ENCODE results near the gene FAM89B. TPM values are rescaled to one million over a fixed set of nuclear protein-coding genes. Genes with fewer than 3 reads are reported as not detected.

The FAM89B gene
- total RNA-seq, 2 experiments from 2014 or later: 32.0 to 33.6 TPM

GRCh38 chr11:65551572-65552387 lies 20.6 kb upstream of the FAM89B start:
- POLR2A ChIA-PET: interaction anchor here (0.6 to 2.0 kb wide), 4 partner anchors 10 to 47 kb away, joined by 3 to 6 read pairs (median 4); partner anchors contain the start of gene ZNRD2
- Mint-ChIP-seq H3K27ac (peak overlapping the region; percentile 78), H3K9me3 (ENCODE audit: insufficient read depth) (no peaks in the 10 kb centered on the region), H3K4me1 (ENCODE audit: low read depth) (peaks cover 77% of the 10 kb centered on the region), H3K4me3 (peak overlapping the region; percentile 13), H3K27me3 (ENCODE audit: low read depth) (no peaks in the 10 kb centered on the region), H3K36me3 (ENCODE audit: low read depth) (peaks cover 44% of the 10 kb centered on the region)
- DNase-seq (peak; percentile 77), ATAC-seq (peak; percentile 44)
- CTCF ChIA-PET: interaction anchor here (0.7 to 3.9 kb wide), 14 partner anchors 8 to 417 kb away, joined by 3 to 35 read pairs (median 6); partner anchors contain the start of genes EHBP1L1 and FAM89B

- Mint-ChIP-seq H3K4me1 (ENCODE audit: low read depth) (peaks cover 79% of the 10 kb centered on the region), H3K9me3 (ENCODE audit: insufficient read depth) (no peaks in the 10 kb centered on the region), H3K27ac (peak overlapping the region; percentile 78), H3K27me3 (ENCODE audit: low read depth) (no peaks in the 10 kb centered on the region), H3K36me3 (ENCODE audit: low read depth) (peaks cover 42% of the 10 kb centered on the region), H3K4me3 (peak overlapping the region; percentile 13)
- ATAC-seq (no peak), DNase-seq (no peak)
- ChIA-PET POLR2A (interaction anchor here (0.8 to 2.0 kb wide), 7 partner anchors 9 to 219 kb away, joined by 3 to 6 read pairs (median 3); partner anchors contain the start of genes DPF2, MALAT1 and ZNRD2), CTCF (interaction anchor here (0.7 to 3.9 kb wide), 12 partner anchors 9 to 417 kb away, joined by 3 to 35 read pairs (median 7); partner anchors contain the start of genes EHBP1L1 and FAM89B)
Measured at GRCh38 chr11:65552388-65552951, 19.9 kb upstream of the FAM89B start.

- no peaks in the 10 kb centered on the region for H3K27me3 Mint-ChIP-seq (ENCODE audit: low read depth)
- no peaks in the 10 kb centered on the region for H3K9me3 Mint-ChIP-seq (ENCODE audit: insufficient read depth)
- DNase-seq: peak; percentile 91
- peaks cover 36% of the 10 kb centered on the region for H3K36me3 Mint-ChIP-seq (ENCODE audit: low read depth)
- POLR2A ChIA-PET: interaction anchor here (0.8 to 2.0 kb wide), 8 partner anchors 9 to 220 kb away, joined by 3 to 5 read pairs (median 3); partner anchors contain the start of genes DPF2, MALAT1 and ZNRD2
- ATAC-seq: peak; percentile 67
- H3K4me3 Mint-ChIP-seq: peak overlapping the region; percentile 50
- peaks cover 70% of the 10 kb centered on the region for H3K4me1 Mint-ChIP-seq (ENCODE audit: low read depth)
- H3K27ac Mint-ChIP-seq: peak overlapping the region; percentile 62
- CTCF ChIA-PET: interaction anchor here (1.7 to 3.9 kb wide), 6 partner anchors 10 to 19 kb away, joined by 5 to 35 read pairs (median 13); partner anchors contain the start of gene FAM89B
Measured at GRCh38 chr11:65553301-65554001, 18.9 kb upstream of the FAM89B start.

- H3K9me3 Mint-ChIP-seq (ENCODE audit: insufficient read depth): no peaks in the 10 kb centered on the region
- peaks cover 67% of the 10 kb centered on the region for H3K4me1 Mint-ChIP-seq (ENCODE audit: low read depth)
- no peak for ATAC-seq
- no peak for DNase-seq
- POLR2A ChIA-PET: interaction anchor here (0.8 to 1.0 kb wide), 3 partner anchors 11 to 304 kb away, joined by 3 read pairs; partner anchors contain the start of gene CFL1
- CTCF ChIA-PET: interaction anchor here (1.0 to 3.9 kb wide), 4 partner anchors 11 to 16 kb away, joined by 3 to 35 read pairs (median 12); partner anchors contain the start of gene ZNRD2
- no peaks in the 10 kb centered on the region for H3K27me3 Mint-ChIP-seq (ENCODE audit: low read depth)
- H3K27ac Mint-ChIP-seq: peak overlapping the region; percentile 76
- H3K4me3 Mint-ChIP-seq: peak overlapping the region; percentile 68
- H3K36me3 Mint-ChIP-seq (ENCODE audit: low read depth): peaks cover 28% of the 10 kb centered on the region
Measured at GRCh38 chr11:65554057-65554818, 18.1 kb upstream of the FAM89B start.

- Mint-ChIP-seq H3K4me1 (ENCODE audit: low read depth) (peaks cover 72% of the 10 kb centered on the region), H3K27me3 (ENCODE audit: low read depth) (no peaks in the 10 kb centered on the region), H3K27ac (peak overlapping the region; percentile 76), H3K4me3 (peak overlapping the region; percentile 68), H3K9me3 (ENCODE audit: insufficient read depth) (no peaks in the 10 kb centered on the region), H3K36me3 (ENCODE audit: low read depth) (peaks cover 24% of the 10 kb centered on the region)
- CTCF ChIA-PET: interaction anchor here (0.8 to 3.5 kb wide), 4 partner anchors 11 to 17 kb away, joined by 3 to 18 read pairs (median 4); partner anchors contain the start of gene ZNRD2
- no peak for DNase-seq
- POLR2A ChIA-PET: interaction anchor here (1.0 kb wide), 1 partner anchor 303 kb away, joined by 3 read pairs; the partner anchor contains the start of gene CFL1
- ATAC-seq: no peak
Measured at GRCh38 chr11:65554842-65555430, 17.4 kb upstream of the FAM89B start.

GRCh38 chr11:65555693-65556231 lies 16.6 kb upstream of the FAM89B start:
- Mint-ChIP-seq H3K27me3 (ENCODE audit: low read depth) (no peaks in the 10 kb centered on the region), H3K4me1 (ENCODE audit: low read depth) (peaks cover 80% of the 10 kb centered on the region), H3K9me3 (ENCODE audit: insufficient read depth) (no peaks in the 10 kb centered on the region), H3K36me3 (ENCODE audit: low read depth) (peaks cover 19% of the 10 kb centered on the region), H3K4me3 (peak overlapping the region; percentile 82), H3K27ac (peak overlapping the region; percentile 76)
- POLR2A ChIA-PET: interaction anchor here (1.0 kb wide), 1 partner anchor 303 kb away, joined by 3 read pairs; the partner anchor contains the start of gene CFL1
- no peak for ATAC-seq
- CTCF ChIA-PET: interaction anchor here (0.8 to 3.5 kb wide), 3 partner anchors 14 to 16 kb away, joined by 3 to 18 read pairs (median 3); partner anchors contain the start of gene ZNRD2
- DNase-seq: no peak

GRCh38 chr11:65556470-65557279 lies 15.7 kb upstream of the FAM89B start:
- H3K4me1 Mint-ChIP-seq (ENCODE audit: low read depth): peaks cover 72% of the 10 kb centered on the region
- peak overlapping the region; percentile 82 for H3K4me3 Mint-ChIP-seq

GRCh38 chr11:65557280-65558001 lies 14.9 kb upstream of the FAM89B start:
- no peak for DNase-seq
- ATAC-seq: peak; percentile 12
- CTCF ChIA-PET: interaction anchor here (0.7 to 3.5 kb wide), 6 partner anchors 9 to 31 kb away, joined by 3 to 18 read pairs (median 6); partner anchors contain the start of genes FAM89B and ZNRD2
- Mint-ChIP-seq H3K36me3 (ENCODE audit: low read depth) (peaks cover 2% of the 10 kb centered on the region), H3K27me3 (ENCODE audit: low read depth) (no peaks in the 10 kb centered on the region), H3K4me1 (ENCODE audit: low read depth) (peaks cover 65% of the 10 kb centered on the region), H3K4me3 (peak overlapping the region; percentile 82), H3K27ac (peak overlapping the region; percentile 76), H3K9me3 (ENCODE audit: insufficient read depth) (no peaks in the 10 kb centered on the region)
- POLR2A ChIA-PET: interaction anchor here (0.7 to 1.8 kb wide), 8 partner anchors 8 to 136 kb away, joined by 3 to 11 read pairs (median 4); partner anchors contain the start of genes FAM89B, NEAT1 and ZNRD2

More at GRCh38 chr11:65556470-65557279, 15.7 kb upstream of the FAM89B start:
- DNase-seq (no peak), ATAC-seq (no peak)
- Mint-ChIP-seq H3K27ac (peak overlapping the region; percentile 76), H3K9me3 (ENCODE audit: insufficient read depth) (no peaks in the 10 kb centered on the region), H3K36me3 (ENCODE audit: low read depth) (peaks cover 10% of the 10 kb centered on the region), H3K27me3 (ENCODE audit: low read depth) (no peaks in the 10 kb centered on the region)
- ChIA-PET POLR2A (interaction anchor here (0.7 to 1.8 kb wide), 9 partner anchors 8 to 207 kb away, joined by 3 to 11 read pairs (median 4); partner anchors contain the start of genes FAM89B, NEAT1 and ZNRD2), CTCF (interaction anchor here (0.7 to 3.5 kb wide), 6 partner anchors 8 to 32 kb away, joined by 3 to 18 read pairs (median 6); partner anchors contain the start of genes FAM89B and ZNRD2)
